ENCODE measurements around the gene SRSF1.
"Not testable (repeated sequence)": the region's sequence is repeated elsewhere in the genome, so short reads cannot be mapped to it uniquely, and the experiment has no call there.

SRSF1 gene

DNA sequence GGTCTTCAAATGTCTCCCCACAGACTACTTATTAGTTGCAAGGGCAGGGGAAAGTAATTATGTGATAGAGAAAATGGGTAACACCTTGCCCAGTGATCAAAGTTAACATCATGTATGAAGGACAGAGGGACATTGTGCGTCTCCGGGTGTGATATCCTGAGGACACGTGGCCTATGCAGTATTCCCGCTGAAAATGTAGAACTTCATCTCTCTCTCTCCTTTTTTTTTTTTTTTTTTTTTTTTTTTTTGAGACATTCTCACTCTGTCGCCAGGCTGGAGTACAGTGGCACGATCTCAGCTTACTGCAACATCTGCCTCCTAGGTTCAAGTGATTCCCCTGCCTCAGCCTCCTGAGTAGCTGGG is 43.9 kb downstream of the SRSF1 start:
- DNase-seq, result no peak

DNA sequence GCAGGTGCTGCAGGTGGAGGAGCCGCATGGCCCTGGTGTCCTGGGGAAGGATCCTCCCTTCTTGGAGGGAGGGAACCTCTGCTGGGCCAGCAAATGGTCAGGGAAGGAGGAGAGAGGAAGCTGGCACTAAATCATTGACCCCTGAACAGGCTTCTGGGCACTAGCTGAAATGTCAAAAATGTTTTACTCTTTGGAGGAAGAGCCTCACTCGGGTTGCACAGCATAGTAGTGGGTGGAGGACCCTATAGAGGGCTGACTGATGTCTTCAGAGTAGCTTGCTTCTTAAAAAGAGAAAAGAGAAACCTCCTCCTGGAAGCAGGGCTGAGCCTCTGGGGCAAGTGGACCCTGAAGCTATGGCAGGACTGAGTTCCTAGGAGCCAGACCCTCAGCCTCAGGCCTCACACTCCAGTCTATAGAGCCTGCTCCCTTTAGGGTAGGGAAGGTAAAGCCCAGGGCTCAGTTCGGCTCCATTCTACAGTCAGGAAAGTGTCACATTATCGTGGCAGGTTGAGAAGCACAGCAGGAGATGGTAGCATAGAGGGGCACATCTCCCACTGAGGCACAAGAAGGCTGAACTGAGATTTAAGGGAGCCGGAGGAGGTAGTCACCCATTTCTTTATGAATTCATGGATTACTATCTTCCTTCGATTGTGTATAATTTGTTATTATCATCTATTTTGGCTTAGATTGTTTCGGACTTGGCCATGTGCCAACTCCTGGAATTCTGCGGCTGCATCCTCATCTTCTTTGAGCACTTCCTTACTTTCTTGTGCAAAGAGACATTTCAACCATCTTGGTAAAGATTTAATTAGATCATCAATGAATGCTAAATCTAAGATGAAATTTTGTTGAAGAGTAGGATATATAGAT is 44.5 kb downstream of the SRSF1 start:
- no peak for DNase-seq

DNA sequence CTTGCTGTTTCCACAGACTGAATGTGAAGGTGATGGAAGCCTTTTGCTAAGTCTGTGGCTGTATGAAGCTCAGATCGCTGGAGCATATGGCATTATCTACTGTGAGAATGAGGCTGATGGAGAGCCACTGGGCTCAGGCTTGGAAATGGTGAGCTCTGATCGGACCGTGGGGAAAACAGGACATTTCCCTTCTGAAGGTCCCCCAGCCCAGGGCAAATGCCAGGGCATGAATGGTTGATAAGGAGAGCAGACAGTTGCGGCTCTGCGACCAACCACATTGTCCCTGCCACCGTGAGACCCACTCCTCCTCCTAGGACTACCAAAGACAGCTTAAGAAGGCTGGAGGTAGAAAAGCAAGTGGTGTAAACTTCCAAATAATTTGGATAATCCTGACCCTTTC is 47.1 kb downstream of the SRSF1 start:
- no peak for DNase-seq

DNA sequence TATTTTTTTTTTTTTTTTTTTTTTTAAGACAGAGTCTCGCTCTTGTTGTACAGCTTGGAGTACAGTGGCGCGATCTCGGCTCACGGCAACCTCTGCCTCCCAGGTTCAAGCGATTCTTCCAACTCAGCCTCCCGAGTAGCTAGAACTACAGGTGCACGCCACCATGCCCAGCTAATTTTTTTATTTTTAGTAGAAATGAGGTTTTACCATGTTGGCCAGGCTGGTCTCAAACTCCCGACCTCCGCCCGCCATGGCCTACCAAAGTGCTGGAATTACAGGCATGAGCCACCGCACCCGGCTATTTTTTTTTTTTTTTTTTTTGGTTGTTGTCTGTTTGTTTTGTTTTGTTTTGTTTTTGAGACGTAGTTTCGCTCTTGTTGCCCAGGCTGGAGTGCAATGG is 48.7 kb downstream of the SRSF1 start:
- not testable (repeated sequence) for DNase-seq

DNA sequence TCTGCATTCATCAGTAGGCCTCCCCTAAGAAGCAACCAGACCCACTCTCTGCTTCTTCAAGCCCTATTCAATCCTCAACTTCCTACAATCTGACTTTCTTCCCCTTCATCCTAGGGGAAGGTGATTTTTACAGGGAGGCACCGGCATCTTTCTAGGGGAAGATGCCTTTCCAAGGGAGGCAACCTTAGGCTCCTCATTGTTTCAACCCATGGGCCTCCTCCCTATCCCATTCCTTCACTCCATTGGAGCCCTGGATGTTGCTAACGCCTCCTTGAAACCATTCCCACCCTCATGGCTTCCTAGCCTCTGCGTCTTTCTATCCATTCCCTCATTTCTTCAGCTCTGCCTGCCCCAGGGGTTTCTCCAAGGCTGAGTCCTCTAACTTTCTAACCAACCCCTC is 49.2 kb downstream of the SRSF1 start:
- no peak for DNase-seq

DNA sequence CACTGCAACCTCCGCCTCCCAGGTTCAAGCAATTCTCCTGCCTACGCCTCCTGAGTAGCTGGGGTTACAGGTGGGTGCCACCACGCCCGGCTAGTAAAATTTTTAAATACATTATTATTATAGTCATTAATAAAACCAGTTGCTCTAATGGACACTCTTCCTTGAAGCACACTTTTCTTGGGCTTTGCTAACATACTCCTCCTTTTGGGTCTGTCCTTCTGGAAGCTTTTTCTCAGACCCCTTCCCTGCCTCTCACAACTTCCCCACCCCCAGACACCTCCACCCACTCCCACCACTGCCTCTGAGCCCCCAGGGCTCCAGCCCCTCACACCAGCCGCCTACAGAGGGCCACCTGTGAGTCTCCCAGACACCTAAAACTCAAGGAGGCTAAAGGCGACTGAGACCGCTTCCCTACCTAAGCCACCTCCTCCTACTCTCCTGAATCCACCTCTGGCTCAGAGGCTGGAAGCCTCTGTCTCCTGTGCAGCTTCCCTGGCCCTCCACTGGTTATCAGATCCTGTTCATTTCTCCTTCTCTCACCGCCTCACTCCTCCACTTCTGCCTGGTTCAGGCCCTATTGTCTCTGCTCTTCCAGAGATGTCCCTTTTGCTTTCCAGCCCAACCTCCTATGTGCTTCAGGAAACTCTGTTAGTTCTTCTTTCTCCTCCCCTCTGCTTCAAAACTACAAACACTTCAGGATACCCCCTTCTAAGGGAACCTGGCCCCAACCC is 49.8 kb downstream of the SRSF1 start:
- DNase-seq, result no peak

DNA sequence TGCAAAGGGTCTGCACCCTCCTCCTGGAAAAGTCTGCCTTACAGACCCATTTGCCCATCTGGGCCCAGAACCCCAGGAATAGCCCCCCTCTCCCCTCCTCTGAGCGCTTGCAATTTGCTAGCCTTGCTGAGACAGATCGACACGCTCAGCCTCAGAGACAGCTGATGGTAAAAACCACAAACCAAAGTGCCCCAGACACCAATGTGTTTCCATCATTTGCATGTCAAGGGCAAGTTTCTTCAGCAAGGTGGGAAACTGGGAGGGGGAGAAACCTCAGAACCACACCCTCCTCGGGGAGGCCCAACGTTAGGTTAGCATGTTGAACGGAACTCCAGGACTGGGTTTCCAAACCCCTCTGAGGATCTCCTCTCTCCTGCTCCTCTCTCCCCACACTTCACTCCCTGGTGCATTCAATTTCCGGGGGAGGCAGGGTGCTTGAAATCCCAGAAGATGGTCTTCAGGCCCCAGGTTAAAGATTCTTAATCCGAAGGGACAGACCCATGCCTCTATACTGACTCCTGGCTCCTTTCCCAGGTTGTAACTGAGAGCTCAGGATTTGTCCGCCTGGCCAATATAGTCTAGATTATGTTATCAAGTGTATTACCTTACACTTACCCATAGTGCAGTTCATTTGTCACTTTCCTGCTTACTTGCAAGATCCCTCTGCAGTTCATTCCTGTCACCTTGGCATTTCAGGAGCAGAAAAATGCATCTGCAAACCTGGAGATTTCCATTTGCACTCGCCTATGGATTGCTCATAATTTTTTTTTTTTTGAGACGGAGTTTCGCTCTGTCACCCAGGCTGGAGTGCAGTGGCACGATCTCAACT is 50.5 kb downstream of the SRSF1 start:
- DNase-seq, result no peak

DNA sequence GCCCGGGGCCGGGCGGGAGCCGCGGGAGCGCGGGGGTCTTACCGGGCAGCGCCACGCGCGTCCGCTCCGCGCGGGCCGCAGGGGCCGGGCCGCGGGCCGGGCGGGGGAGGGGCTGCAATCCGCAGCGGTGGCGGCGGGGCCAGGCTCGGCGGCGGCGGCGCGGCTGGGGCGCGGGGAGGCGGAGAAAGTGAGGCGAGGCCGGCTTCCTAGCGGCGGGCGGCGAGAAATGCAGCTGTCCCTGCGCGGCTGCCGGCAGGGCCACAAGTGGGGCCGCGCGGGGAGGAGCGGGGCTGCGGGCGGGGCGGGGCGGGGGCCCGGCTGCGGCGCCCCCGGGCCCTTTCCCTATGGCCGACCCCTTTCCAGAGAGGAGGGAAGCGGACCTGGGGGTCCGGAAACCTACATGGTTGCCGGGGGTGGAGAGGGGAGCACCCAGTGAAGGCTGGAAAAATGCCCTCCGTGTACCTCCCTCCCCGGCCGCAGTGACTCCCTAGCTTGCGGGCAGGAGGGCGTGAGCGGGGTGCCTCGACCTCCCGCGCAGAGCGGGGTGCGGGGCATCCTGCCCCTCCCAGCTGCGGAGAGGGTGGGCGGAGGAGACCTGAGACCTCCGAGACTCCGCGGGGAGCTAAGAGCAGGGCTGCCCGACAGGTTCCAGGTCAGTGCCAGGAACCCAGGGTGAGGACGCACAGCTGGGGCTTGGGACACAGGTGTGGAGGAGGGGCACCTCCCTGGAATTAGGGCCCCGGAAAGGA is 51.7 kb downstream of the SRSF1 start, which contains the start of gene CUEDC1:
CUEDC1 (minus strand) TSS at position 230 of the 749 bp plus-strand sequence. CDS start 69,848 bp downstream, outside the sequence.
- DNase-seq, result peak; percentile 55

DNA sequence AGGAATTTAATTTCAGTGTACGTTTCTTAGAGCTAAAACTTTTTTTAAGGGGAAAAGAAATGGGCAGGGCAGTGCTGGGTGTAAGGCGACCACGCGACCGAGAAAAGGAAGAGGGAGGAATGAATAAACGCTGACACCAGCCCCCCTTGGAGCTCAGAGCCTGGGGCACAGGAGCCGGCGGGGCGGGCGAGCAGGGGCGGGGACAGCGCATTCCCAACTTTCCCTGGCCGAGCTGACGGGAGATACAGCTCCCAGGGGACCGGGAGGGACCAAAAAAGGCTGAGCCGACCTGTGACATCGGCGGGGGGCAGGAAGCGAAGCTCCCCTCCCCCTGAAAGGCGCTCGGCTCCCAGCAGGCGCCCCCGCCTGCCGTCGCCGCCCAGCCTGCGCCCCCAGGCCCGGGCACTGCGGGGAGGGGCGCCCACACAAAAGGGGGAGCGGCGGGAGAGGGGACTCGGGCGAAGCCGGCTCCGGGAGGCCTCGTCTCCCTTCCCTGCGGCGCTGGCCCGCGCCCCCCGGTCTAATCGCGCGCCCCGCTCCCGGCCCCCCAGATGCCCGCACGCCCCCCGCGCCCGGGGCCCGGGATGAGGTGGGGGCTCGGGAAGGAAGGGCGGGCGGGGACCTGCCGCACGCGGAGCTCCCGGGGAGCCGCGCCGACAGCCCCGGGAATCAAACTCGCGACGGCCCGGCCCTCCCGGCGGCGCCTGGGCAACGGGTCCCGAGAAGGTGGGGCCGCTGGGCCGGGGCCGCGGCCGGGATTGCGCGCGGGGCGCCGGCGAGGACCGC is 52.5 kb downstream of the SRSF1 start:
- peak; percentile 22 for DNase-seq

DNA sequence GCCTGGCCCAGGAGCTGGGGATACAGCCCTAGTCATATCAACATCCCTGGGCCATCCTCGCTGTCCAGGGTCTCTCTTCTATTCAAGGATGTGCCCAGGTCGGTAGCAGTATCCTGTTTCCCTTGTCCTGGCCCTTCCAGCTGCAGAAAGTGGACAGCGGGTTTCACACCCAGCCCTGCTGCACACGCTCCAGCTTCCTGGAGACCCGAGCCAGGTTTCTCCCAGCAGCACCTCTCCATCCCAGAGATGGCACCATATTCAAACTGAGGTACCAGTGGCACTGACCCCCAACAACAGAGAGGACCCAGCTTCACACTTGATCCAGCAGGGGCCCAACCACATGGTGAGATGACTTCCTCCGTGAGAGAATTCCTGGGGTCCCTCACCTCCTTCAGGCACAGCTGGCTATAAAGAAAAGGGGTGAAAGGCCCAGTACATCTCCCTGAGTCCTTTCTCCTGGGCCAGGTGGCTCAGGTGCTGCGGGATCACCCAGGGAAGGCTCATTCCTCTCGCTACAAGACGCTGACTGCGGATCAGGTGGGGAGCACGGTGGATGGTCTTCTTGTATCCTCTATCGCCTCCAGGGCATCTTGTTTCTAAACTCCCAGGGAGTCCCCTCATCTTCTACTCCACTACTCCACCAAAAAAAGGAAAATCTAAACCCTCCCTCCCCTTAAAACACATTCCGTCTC is 53.2 kb downstream of the SRSF1 start:
- DNase-seq, result no peak

Measured in NCI-H1092 treated with DMSO at 0.1 percent for 48 hours (cell line).